Ectodermal cell (in vitro differentiated cells): ENCODE data around the gene IPPK.

Experiments
- H3K27ac ChIP-seq: 2 replicates; pipeline ENCODE4 v1.7.0; 2013; ENCODE audit warnings: mild to moderate bottlenecking, low read depth, low read length; ENCODE audit not compliant: insufficient read depth, poor library complexity, severe bottlenecking
- H3K27me3 ChIP-seq: 2 replicates; pipeline ENCODE4 v1.7.0; 2013; ENCODE audit warnings: mild to moderate bottlenecking, low read length; ENCODE audit not compliant: insufficient read depth, control insufficient read depth, poor library complexity, severe bottlenecking
- H3K36me3 ChIP-seq: one replicate; pipeline ENCODE4 v1.7.0; 2013; ENCODE audit warnings: low read length; ENCODE audit not compliant: control insufficient read depth, insufficient read depth
- H3K4me1 ChIP-seq: one replicate; pipeline ENCODE4 v1.7.0; 2013; ENCODE audit warnings: low read length; ENCODE audit not compliant: control insufficient read depth, insufficient read depth
- H3K4me3 ChIP-seq: 2 replicates; pipeline ENCODE4 v1.7.0; 2013; ENCODE audit warnings: low read depth, low read length, control low read depth; ENCODE audit not compliant: insufficient read depth
- H3K9me3 ChIP-seq: 2 replicates; pipeline ENCODE4 v1.7.0; 2013; ENCODE audit warnings: mild to moderate bottlenecking, low read length, moderate library complexity; ENCODE audit not compliant: control insufficient read depth
- WGBS, 2 experiments: methylation state at CpG; one replicate each; pipeline ENCODE4 v1.1.7; 2013; ENCODE audit warnings: missing lambda C conversion rate in 2 of 2; 5-methylcytosine and 5-hydroxymethylcytosine counted together

The IPPK gene

DNA sequence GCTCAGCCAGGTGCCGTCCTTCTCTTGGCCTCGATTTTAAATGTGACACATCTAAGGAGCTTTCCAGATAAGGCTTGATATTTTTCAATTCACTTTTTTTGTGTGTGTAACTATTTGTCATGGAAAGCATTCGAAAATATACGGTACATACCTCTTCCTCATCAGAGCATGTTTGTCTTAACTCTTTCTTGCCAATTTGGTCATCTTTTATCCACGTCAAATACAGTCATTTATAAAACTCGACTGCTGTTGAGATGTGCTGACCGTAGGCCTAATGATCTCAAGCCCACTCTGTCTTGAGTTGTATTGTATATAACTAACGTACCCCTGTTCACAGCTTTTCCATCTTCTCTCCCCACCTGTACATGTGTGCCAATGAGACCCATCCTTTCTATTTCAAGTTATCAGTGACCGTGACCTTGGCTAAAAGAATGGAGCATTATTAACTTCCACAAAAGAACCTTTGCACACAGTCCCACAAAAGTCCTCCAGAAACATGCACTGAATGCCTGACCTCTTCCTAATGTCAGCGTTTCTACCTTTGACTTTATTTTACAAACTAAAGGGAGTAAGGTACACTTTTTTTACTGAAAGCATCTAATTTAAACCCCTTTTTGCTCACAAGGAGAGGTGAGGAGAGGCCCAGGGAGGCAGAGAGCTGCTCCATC lies 61.6 kb downstream of the IPPK start:
- no peaks in the 10 kb centered on the region for H3K27me3 ChIP-seq
- H3K27ac ChIP-seq = peak overlapping the region; percentile 94
- H3K4me3 ChIP-seq = no peak overlapping the region
- peaks cover 15% of the 10 kb centered on the region for H3K4me1 ChIP-seq
- H3K36me3 ChIP-seq = no peaks in the 10 kb centered on the region
- no peaks in the 10 kb centered on the region for H3K9me3 ChIP-seq
- 92 to 94% methylated on average over 10 of the region's 10 CpGs for WGBS, 2 experiments

DNA sequence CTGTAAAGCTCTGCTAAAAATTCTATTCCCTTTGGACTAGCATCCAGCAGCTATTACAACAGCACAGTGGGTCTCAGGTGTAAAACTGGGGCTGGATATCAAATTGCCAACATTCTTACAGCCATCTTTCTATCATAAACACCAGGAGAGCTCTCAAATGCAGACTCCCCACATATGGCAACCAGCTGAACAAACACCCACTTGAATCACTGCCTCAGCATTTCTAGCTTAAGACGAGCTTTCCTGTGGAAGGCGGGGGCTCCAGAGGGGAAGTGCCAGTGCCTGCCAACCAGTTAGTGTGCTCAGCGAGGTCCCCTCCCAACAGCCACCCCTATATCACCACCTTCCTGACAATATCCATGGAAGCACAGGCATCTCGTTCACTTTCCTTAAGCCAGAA lies 62.2 kb downstream of the IPPK start:
- WGBS, 2 experiments = 87 to 89% methylated on average over 4 of the region's 4 CpGs
- Histone ChIP-seq H3K36me3 (no peaks in the 10 kb centered on the region), H3K4me1 (peaks cover 15% of the 10 kb centered on the region), H3K9me3 (no peaks in the 10 kb centered on the region), H3K27me3 (no peaks in the 10 kb centered on the region), H3K4me3 (no peak overlapping the region), H3K27ac (no peak overlapping the region)

GRCh38 chr9:92607088-92607487 lies 62.8 kb downstream of the IPPK start:
- 94 to 95% methylated on average over 2 of the region's 2 CpGs for WGBS, 2 experiments
- H3K4me1 ChIP-seq = peaks cover 15% of the 10 kb centered on the region
- no peaks in the 10 kb centered on the region for H3K27me3 ChIP-seq
- no peaks in the 10 kb centered on the region for H3K36me3 ChIP-seq
- no peak overlapping the region for H3K27ac ChIP-seq
- H3K4me3 ChIP-seq = no peak overlapping the region
- no peaks in the 10 kb centered on the region for H3K9me3 ChIP-seq

GRCh38 chr9:92605224-92605623 lies 64.7 kb downstream of the IPPK start:
- H3K4me1 ChIP-seq = peaks cover 15% of the 10 kb centered on the region
- H3K27ac ChIP-seq = no peak overlapping the region
- WGBS, 2 experiments = 91 to 99% methylated on average over 4 to 5 of the region's 5 CpGs
- H3K9me3 ChIP-seq = no peaks in the 10 kb centered on the region
- H3K27me3 ChIP-seq = no peaks in the 10 kb centered on the region
- no peak overlapping the region for H3K4me3 ChIP-seq
- no peaks in the 10 kb centered on the region for H3K36me3 ChIP-seq

- H3K4me1 ChIP-seq = peaks cover 9% of the 10 kb centered on the region
- no peaks in the 10 kb centered on the region for H3K27me3 ChIP-seq
- WGBS, 2 experiments = 87 to 97% methylated on average over 3 to 5 of the region's 5 CpGs
- H3K27ac ChIP-seq = no peak overlapping the region
- H3K4me3 ChIP-seq = no peak overlapping the region
- no peaks in the 10 kb centered on the region for H3K36me3 ChIP-seq
- H3K9me3 ChIP-seq = no peaks in the 10 kb centered on the region
Measured at GRCh38 chr9:92603990-92604389, 65.9 kb downstream of the IPPK start.

DNA sequence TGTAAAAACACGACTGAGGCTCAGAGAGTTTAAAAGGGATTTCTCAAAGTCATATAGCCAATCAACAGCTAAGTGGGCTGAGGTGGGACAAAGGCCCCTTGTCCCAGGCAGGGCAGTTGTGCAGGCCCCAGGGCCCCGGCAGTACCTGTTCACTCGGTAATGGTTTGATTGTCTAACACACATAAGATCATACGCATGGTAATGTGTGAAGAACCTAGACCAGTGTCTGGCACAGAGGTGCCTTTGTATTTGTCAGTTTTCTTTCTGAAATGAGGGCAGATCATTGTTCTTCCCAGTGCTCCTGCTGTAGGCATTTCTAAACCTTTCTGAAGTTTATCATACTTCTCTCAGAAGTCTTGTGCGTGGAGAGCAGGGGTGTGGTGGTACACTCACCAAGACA lies 66.8 kb downstream of the IPPK start:
- no peaks in the 10 kb centered on the region for H3K36me3 ChIP-seq
- no peaks in the 10 kb centered on the region for H3K4me1 ChIP-seq
- H3K27ac ChIP-seq = no peak overlapping the region
- 94 to 96% methylated on average over 5 of the region's 5 CpGs for WGBS, 2 experiments
- H3K9me3 ChIP-seq = no peaks in the 10 kb centered on the region
- no peaks in the 10 kb centered on the region for H3K27me3 ChIP-seq
- H3K4me3 ChIP-seq = no peak overlapping the region

GRCh38 chr9:92602413-92602812 lies 67.5 kb downstream of the IPPK start:
- no peaks in the 10 kb centered on the region for H3K36me3 ChIP-seq
- H3K4me3 ChIP-seq = no peak overlapping the region
- no peaks in the 10 kb centered on the region for H3K4me1 ChIP-seq
- H3K27ac ChIP-seq = no peak overlapping the region
- H3K27me3 ChIP-seq = no peaks in the 10 kb centered on the region
- no peaks in the 10 kb centered on the region for H3K9me3 ChIP-seq
- WGBS, 2 experiments = 94 to 95% methylated on average over 10 of the region's 10 CpGs

DNA sequence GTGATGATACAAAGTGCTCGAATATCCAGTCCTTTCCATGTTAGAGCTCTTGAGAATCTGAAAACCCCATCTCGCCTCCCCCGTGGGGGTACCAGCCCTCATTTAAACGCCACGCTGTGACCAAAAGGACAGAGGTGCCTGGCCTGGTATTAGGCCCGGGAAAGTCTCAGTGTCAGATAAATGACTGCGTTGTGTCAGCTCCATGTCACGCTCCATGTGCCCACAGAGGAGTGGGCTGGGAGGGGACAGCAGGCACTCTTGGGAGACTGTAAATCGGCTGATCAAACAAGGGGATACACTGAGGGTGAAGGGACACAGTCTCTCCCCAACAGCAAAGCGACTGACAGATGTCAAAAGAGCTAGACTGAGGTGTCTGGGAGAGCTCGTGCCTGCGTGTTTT lies 68.5 kb downstream of the IPPK start:
- H3K36me3 ChIP-seq = no peaks in the 10 kb centered on the region
- no peak overlapping the region for H3K27ac ChIP-seq
- no peak overlapping the region for H3K4me3 ChIP-seq
- no peaks in the 10 kb centered on the region for H3K9me3 ChIP-seq
- 93 to 94% methylated on average over 12 of the region's 12 CpGs for WGBS, 2 experiments
- H3K27me3 ChIP-seq = no peaks in the 10 kb centered on the region
- H3K4me1 ChIP-seq = no peaks in the 10 kb centered on the region

DNA sequence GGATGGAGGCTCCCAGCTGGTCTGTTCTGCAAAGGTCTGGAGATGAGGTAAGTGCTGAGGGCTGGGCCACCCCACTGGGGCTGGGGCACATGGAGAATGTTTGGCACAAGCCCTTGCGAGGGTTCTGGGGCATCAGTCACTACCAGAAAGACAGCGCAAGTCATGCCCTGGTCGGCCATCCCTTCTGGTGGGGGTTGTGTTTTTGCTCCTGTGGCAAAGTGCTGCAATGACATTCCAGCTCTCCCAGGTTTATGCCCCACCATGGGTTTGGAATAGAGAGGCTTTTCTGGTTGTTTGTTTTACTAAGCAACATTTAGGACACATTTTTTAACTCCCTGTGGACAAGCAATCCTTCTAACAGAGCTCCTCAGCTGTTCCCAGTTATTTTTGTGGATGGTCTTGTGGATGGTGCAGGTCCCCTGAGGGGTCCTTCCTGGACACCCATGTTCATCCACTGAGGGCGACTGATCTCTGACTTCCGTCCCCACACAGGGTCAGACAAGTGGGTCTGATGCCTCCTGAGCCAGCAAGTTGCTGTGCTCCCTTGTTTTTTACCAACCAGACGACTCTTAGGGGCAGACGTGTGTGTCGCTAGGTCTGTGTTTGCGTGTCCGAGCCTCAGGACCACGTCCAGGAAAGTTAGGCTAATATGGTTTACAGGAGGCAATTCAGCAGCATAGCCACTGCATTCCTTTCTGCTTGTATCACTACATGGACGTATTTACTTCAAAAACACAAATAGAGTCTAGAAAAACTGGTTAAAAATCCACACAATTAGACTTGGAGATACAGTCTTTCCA lies 69.3 kb downstream of the IPPK start:
- Histone ChIP-seq H3K27ac (no peak overlapping the region), H3K9me3 (no peaks in the 10 kb centered on the region), H3K27me3 (no peaks in the 10 kb centered on the region), H3K4me1 (no peaks in the 10 kb centered on the region), H3K4me3 (no peak overlapping the region), H3K36me3 (no peaks in the 10 kb centered on the region)
- WGBS, 2 experiments = 94% methylated on average over 12 of the region's 12 CpGs

DNA sequence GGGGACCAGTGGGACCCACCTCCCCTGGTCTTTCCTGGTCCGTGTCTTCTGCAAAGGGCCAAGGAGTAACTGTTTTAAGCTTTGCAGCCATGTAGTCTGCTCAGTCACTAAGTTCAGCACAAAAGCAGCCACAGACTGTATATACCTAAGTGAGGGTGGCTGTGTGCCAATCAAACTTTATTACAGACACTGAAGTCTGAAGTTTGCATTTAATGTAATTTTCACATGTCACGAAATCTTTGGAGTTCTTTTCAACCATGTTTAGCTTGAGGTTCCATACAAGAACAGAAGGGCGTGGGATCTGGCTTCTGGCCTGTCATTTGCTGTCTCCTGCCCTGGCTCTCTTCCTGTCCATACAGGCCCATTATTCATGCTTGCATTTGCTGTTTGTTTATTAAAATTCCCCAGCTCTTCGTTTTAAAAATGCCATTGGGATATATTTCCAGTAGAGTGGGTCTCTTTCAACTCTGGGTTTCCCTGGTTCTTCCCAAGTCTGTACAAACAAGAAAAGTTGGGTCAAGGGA lies 69.9 kb downstream of the IPPK start:
- WGBS, 2 experiments = 91 to 93% methylated on average over 4 of the region's 4 CpGs
- H3K4me3 ChIP-seq = no peak overlapping the region
- H3K27ac ChIP-seq = no peak overlapping the region

More for the DNA sequence above, 69.9 kb downstream of the IPPK start:
- H3K4me1 ChIP-seq = no peaks in the 10 kb centered on the region
- H3K36me3 ChIP-seq = no peaks in the 10 kb centered on the region
- H3K9me3 ChIP-seq = no peaks in the 10 kb centered on the region
- H3K27me3 ChIP-seq = no peaks in the 10 kb centered on the region
